Measurements from ENCODE around the gene DNAH17. TPM values are rescaled to one million over a fixed set of nuclear protein-coding genes. Genes with fewer than 3 reads are reported as not detected.
"Not testable (repeated sequence)": the region's sequence is repeated elsewhere in the genome, so short reads cannot be mapped to it uniquely, and the experiment has no call there.

The DNAH17 gene
- total RNA-seq, 1 donor from 2014 or later = 0.45 TPM

GRCh38 chr17:78478757-78479297 is 98.4 kb downstream of the DNAH17 start:
- DNase-seq (ENCODE audit: low spot score) = no peak

GRCh38 chr17:78477913-78478756 is 99.1 kb downstream of the DNAH17 start:
- no peak for DNase-seq (ENCODE audit: low spot score)

- DNase-seq (ENCODE audit: low spot score) = no peak
Observed at GRCh38 chr17:78476973-78477372, 100.2 kb downstream of the DNAH17 start.

GRCh38 chr17:78476149-78476548 is 101.0 kb downstream of the DNAH17 start:
- no peak for DNase-seq (ENCODE audit: low spot score)

- no peak for DNase-seq (ENCODE audit: low spot score)
Observed at GRCh38 chr17:78475211-78475610, 102.0 kb downstream of the DNAH17 start.

GRCh38 chr17:78474614-78475146 is 102.5 kb downstream of the DNAH17 start:
- no peak for DNase-seq (ENCODE audit: low spot score)

- no peak for DNase-seq (ENCODE audit: low spot score)
Observed at GRCh38 chr17:78473951-78474613, 103.1 kb downstream of the DNAH17 start.

GRCh38 chr17:78472035-78472905 is 104.9 kb downstream of the DNAH17 start:
- no peak for DNase-seq (ENCODE audit: low spot score)

- DNase-seq (ENCODE audit: low spot score) = no peak
Observed at GRCh38 chr17:78471635-78472034, 105.6 kb downstream of the DNAH17 start.

GRCh38 chr17:78469443-78469842 is 107.8 kb downstream of the DNAH17 start:
- no peak for DNase-seq (ENCODE audit: low spot score)

- DNase-seq (ENCODE audit: low spot score) = no peak
Observed at GRCh38 chr17:78468366-78468765, 108.8 kb downstream of the DNAH17 start.

- no peak for DNase-seq (ENCODE audit: low spot score)
Observed at GRCh38 chr17:78466786-78467715, 110.1 kb downstream of the DNAH17 start.

- not testable (repeated sequence) for DNase-seq (ENCODE audit: low spot score)
Observed at GRCh38 chr17:78466109-78466785, 110.9 kb downstream of the DNAH17 start.

GRCh38 chr17:78462148-78462547 is 115.0 kb downstream of the DNAH17 start:
- no peak for DNase-seq (ENCODE audit: low spot score)

- no peak for DNase-seq (ENCODE audit: low spot score)
Observed at GRCh38 chr17:78461799-78462053, 115.5 kb downstream of the DNAH17 start.

GRCh38 chr17:78460951-78461798 is 116.0 kb downstream of the DNAH17 start:
- DNase-seq (ENCODE audit: low spot score) = no peak

GRCh38 chr17:78460176-78460675 is 117.0 kb downstream of the DNAH17 start:
- DNase-seq (ENCODE audit: low spot score) = no peak

- DNase-seq (ENCODE audit: low spot score) = no peak
Observed at GRCh38 chr17:78459696-78460095, 117.5 kb downstream of the DNAH17 start.
